OCI-LY1 (cell line): ENCODE results near the gene RGPD3.
"Not testable (repeated sequence)": the region's sequence is repeated elsewhere in the genome, so short reads cannot be mapped to it uniquely, and the experiment has no call there.

Source experiments
- EZH2 ChIP-seq: fragments of 200-600 bp; sonication (generic), shearing (Covaris generic); IDR thresholded peaks from 2 replicates; pipeline ENCODE4 v1.8.0; 2017; ENCODE audit warnings: borderline replicate concordance, mixed run types, mild to moderate bottlenecking, antibody characterized with exemption, low read length, moderate library complexity, mixed read lengths
- TF ChIP-seq, protein P1 (sequence below): fragments of 200-600 bp; sonication (generic), shearing (Covaris generic); IDR thresholded peaks from 2 replicates; pipeline ENCODE4 v1.5.1; 2017; ENCODE audit warnings: mild to moderate bottlenecking, antibody characterized with exemption, low read length, moderate library complexity, mixed read lengths

DNA sequence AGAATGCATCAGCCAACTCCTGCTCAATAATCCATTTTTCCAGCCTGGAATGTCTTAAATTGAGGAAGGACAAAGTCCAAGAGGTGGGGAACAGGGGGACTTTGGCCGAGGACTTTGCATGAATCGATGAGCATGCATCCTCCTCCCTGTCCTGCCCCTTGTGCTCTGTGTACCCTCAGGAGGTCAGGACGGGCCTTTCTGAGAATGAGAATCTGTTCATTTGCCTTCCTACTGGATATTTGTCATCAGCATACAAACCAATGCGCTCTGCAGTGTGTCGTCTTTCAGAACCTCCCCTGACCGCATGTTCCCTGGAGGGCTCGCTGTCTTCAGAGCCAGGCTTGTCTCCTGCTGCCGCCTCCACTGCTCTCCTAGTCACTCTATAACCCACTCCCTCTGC, 83.7 kb downstream of the RGPD3 start:
- not testable (repeated sequence) for TF ChIP-seq EZH2
- TF ChIP-seq, protein P1, sequence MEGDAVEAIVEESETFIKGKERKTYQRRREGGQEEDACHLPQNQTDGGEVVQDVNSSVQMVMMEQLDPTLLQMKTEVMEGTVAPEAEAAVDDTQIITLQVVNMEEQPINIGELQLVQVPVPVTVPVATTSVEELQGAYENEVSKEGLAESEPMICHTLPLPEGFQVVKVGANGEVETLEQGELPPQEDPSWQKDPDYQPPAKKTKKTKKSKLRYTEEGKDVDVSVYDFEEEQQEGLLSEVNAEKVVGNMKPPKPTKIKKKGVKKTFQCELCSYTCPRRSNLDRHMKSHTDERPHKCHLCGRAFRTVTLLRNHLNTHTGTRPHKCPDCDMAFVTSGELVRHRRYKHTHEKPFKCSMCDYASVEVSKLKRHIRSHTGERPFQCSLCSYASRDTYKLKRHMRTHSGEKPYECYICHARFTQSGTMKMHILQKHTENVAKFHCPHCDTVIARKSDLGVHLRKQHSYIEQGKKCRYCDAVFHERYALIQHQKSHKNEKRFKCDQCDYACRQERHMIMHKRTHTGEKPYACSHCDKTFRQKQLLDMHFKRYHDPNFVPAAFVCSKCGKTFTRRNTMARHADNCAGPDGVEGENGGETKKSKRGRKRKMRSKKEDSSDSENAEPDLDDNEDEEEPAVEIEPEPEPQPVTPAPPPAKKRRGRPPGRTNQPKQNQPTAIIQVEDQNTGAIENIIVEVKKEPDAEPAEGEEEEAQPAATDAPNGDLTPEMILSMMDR = not testable (repeated sequence)
